ENCODE data around the gene ZNF423.

GRCh38 chr16:49782405-49782804 is 73.5 kb downstream of the ZNF423 start:
- no peak for TF ChIP-seq CTCF (conservative IDR thresholded peaks at IDR 0.05 in 1 of 2, IDR thresholded peaks at IDR 0.05 in 1 of 2; ENCODE audit: extremely low read depth in 1 of 2, insufficient read depth in 1 of 2, low read depth in 1 of 2, low read length in 2 of 2)
- TF ChIP-seq EZH2 (IDR thresholded peaks at IDR 0.05; ENCODE audit: borderline replicate concordance, low read length) = no peak
